ENCODE data around the gene STRADA.

GRCh38 chr17:63692195-63692816 is 49.3 kb downstream of the STRADA start:
- TF ChIP-seq GATA2 (IDR thresholded peaks at IDR 0.05; ENCODE audit: low read depth, low read length) (no peak), GATA3 (IDR thresholded peaks at IDR 0.05; ENCODE audit: low read depth, low read length) (no peak)

Data from SH-SY5Y (cell line).